Measurements from ENCODE around the gene NHEJ1. TPM values are rescaled to one million over a fixed set of nuclear protein-coding genes. Genes with fewer than 3 reads are reported as not detected.

Gene NHEJ1
- polyA plus RNA-seq, 4 donors: 19.3 to 47.1 (median 36.6) TPM

DNA sequence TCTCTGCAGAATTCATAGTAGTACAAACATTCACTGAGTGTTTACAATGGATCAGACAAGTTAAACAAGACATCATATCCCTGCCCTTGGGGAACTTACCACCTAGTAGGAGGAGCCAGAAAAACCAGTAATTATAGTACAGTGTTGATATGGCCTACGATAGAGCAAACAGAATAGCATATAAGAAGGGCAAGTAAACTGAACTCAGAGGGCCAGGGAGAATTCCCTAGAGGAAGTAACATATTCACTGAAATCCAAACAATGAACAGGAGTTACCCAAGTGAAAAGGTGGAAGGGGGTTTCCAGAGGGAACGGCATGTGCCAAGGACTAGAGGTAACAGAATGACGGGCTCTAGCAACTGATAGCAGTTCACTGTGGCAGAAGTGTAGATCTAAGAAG is 34.1 kb downstream of the NHEJ1 start:
- peaks cover 11 to 62% (median 22%) of the 10 kb centered on the region in 3 donors for H3K4me1 ChIP-seq (ENCODE audit: control insufficient read depth in 3 of 3, insufficient read depth in 2 of 3, low read depth in 1 of 3, low read length in 2 of 3)
- DNase-seq (peak; percentile 60 to 62), FAIRE-seq (no peak)
- H3K9me3 ChIP-seq (ENCODE audit: control insufficient read depth in 2 of 2, insufficient read depth in 1 of 2, low read depth in 1 of 2, low read length in 1 of 2): no peaks in the 10 kb centered on the region
- H3K4me3 ChIP-seq (ENCODE audit: low read depth in 1 of 3, low read length in 3 of 3): no peak overlapping the region
- no peaks in the 10 kb centered on the region for H3K27me3 ChIP-seq (ENCODE audit: control insufficient read depth in 3 of 3, insufficient read depth in 3 of 3, low read length in 3 of 3)
- H3K27ac ChIP-seq (ENCODE audit: low read depth in 1 of 3, low read length in 2 of 3): peak overlapping the region; percentile 76 to 93 (median 87)
- WGBS, 3 donors: 16 to 59% (median 25%) methylated on average over 3 of the region's 3 CpGs
- H3K36me3 ChIP-seq (ENCODE audit: control insufficient read depth in 3 of 3, insufficient read depth in 2 of 3, low read depth in 1 of 3, low read length in 3 of 3): peaks cover 0 to 9% (median 0%) of the 10 kb centered on the region in 3 donors

DNA sequence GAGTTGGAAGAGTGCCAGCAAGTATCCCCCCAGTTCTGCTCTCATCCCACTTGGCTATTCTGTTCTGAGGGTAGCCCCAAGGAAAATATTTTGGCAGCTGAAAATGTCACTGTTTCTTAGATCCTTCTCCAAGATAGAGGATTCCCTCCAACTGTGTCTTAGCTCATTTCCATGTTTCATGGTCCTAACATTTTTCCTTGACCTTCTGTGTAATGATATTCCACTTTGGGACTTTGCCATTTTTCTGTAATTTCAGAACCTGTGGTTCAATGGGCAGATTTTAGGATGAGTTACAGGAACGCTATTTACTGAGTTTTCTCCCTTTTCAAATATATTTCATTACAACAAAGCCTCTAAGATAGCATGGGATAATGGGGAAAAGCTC is 34.7 kb downstream of the NHEJ1 start:
- Histone ChIP-seq H3K27me3 (ENCODE audit: control insufficient read depth in 3 of 3, insufficient read depth in 3 of 3, low read length in 3 of 3) (no peaks in the 10 kb centered on the region), H3K9me3 (ENCODE audit: control insufficient read depth in 2 of 2, insufficient read depth in 1 of 2, low read depth in 1 of 2, low read length in 1 of 2) (no peaks in the 10 kb centered on the region), H3K27ac (ENCODE audit: low read depth in 1 of 3, low read length in 2 of 3) (peak overlapping the region; percentile 80 to 93 (median 87)), H3K4me1 (ENCODE audit: control insufficient read depth in 3 of 3, insufficient read depth in 2 of 3, low read depth in 1 of 3, low read length in 2 of 3) (peaks cover 11 to 65% (median 22%) of the 10 kb centered on the region in 3 donors), H3K4me3 (ENCODE audit: low read depth in 1 of 3, low read length in 3 of 3) (no peak overlapping the region), H3K36me3 (ENCODE audit: control insufficient read depth in 3 of 3, insufficient read depth in 2 of 3, low read depth in 1 of 3, low read length in 3 of 3) (peaks cover 0 to 9% (median 0%) of the 10 kb centered on the region in 3 donors)
- DNase-seq (no peak), FAIRE-seq (no peak)
- 81 to 95% (median 86%) methylated on average over 1 of the region's 1 CpG for WGBS, 3 donors

DNA sequence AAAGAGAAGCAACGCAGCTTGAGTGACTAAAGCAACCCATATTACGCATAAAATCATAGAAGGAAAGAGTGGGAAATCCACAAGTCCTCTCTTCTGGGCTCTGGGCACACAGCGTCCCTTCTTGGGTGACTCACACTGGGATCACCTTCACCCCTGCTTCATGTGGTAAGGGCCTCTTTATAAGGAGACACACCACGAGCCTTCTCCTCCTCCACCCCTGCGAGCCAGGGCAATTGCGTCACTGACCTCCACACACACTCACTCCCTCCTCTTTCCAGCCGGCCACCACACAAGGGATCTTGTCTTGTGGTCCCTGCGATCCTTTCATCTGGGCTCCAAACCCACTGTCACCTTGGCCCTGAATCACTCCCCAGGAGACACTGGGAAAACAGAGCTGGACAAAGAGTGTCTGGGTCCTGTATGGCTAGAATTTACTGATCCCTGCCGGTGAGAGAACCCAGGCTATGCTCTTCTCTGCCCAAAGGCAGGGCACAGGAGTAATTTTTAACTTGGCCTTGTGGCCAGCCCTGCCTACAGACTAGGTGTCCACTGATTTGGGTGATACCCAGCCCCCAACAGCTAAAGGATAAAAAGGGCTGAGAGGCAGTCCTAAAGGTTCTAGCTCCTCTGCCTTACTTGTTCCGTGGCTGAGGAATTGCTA is 35.3 kb downstream of the NHEJ1 start:
- 35 to 62% (median 57%) methylated on average over 10 of the region's 10 CpGs for WGBS, 3 donors
- peaks cover 11 to 65% (median 22%) of the 10 kb centered on the region in 3 donors for H3K4me1 ChIP-seq (ENCODE audit: control insufficient read depth in 3 of 3, insufficient read depth in 2 of 3, low read depth in 1 of 3, low read length in 2 of 3)
- H3K27ac ChIP-seq (ENCODE audit: low read depth in 1 of 3, low read length in 2 of 3): peak overlapping the region; percentile 80 to 93 (median 87)
- peaks cover 0 to 6% (median 0%) of the 10 kb centered on the region in 3 donors for H3K36me3 ChIP-seq (ENCODE audit: control insufficient read depth in 3 of 3, insufficient read depth in 2 of 3, low read depth in 1 of 3, low read length in 3 of 3)
- no peaks in the 10 kb centered on the region for H3K9me3 ChIP-seq (ENCODE audit: control insufficient read depth in 2 of 2, insufficient read depth in 1 of 2, low read depth in 1 of 2, low read length in 1 of 2)
- H3K4me3 ChIP-seq (ENCODE audit: low read depth in 1 of 3, low read length in 3 of 3): no peak overlapping the region
- H3K27me3 ChIP-seq (ENCODE audit: control insufficient read depth in 3 of 3, insufficient read depth in 3 of 3, low read length in 3 of 3): no peaks in the 10 kb centered on the region
- peak; percentile 89 to 95 for DNase-seq
- no peak for FAIRE-seq

DNA sequence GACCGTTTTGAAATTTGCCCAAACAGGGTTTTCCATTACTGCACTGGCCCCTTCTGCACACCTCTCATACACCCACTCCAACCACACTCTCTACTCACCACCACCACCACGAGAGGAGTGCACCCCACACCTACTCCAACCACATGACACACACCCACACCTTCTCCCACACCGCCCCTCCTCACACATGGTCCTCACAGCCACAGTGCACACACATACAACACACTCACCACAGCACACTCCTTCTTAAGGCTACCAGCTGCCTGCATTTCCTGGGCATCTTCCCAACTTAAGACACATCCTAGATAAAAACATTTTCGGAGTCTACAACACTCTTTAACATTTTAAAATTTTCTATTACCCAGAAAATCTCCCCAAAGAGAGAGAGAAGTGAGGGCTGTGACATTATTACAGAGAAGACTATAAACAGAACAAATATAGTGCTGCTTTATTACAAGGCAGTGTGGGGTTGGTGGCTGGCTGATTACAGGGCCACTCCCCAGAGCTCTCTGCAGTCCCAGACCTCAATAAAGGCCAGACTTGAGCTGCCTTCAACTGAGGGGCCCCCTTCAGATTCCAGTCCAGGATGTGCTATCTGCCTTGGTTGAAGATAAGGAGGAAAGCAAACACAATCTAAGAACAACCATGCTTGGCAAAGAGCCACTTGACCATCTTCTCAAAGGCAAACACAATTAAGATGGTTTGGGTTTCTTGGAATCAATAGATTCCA is 36.1 kb downstream of the NHEJ1 start:
- peaks cover 11 to 70% (median 21%) of the 10 kb centered on the region in 3 donors for H3K4me1 ChIP-seq (ENCODE audit: control insufficient read depth in 3 of 3, insufficient read depth in 2 of 3, low read depth in 1 of 3, low read length in 2 of 3)

DNA sequence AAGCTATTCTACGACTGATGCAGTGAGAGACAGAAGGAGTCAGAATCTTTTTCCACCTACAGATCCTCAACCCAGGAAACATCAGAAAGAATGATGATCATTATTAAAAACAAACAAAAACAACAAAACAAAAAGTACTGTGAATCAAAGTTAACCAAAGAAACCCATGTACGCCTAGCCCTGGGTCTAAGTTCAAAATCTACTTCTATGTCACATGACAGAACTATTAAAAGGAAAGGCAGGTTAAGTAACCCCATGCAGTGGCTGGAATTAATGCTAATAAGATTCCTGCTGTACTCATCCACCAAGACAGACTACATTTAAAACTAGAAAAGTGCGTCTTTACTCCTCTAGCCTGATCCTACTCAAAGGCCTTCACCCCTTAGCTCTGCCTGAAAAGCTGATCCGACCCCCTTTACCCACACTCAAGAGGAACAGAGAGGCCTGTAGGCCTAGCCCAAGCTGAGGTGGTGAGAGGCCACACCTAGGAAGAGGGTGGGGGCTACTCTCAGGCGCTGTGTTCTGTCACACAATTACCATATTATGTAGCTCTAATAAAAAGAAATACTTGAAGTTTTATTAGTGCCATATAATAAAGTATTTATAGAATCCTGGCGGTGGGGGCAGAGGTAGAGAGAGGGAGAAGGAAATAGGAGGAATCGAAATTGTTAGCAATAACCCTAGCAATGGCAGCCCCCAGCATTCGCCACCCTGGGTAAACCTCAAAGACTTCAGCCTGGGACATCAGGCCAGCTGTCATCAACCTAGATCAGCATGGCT is 37.1 kb downstream of the NHEJ1 start:
- no peaks in the 10 kb centered on the region for H3K9me3 ChIP-seq (ENCODE audit: control insufficient read depth in 2 of 2, insufficient read depth in 1 of 2, low read depth in 1 of 2, low read length in 1 of 2)
- H3K4me3 ChIP-seq (ENCODE audit: low read depth in 1 of 3, low read length in 3 of 3): peak overlapping the region in 1 of 3 donors; percentile 33
- peak; percentile 76 to 86 for DNase-seq
- no peak for FAIRE-seq
- peak overlapping the region; percentile 70 to 93 (median 87) for H3K27ac ChIP-seq (ENCODE audit: low read depth in 1 of 3, low read length in 2 of 3)
- 22 to 67% (median 48%) methylated on average over 8 of the region's 8 CpGs for WGBS, 3 donors
- H3K27me3 ChIP-seq (ENCODE audit: control insufficient read depth in 3 of 3, insufficient read depth in 3 of 3, low read length in 3 of 3): no peaks in the 10 kb centered on the region
- peaks cover 11 to 79% (median 17%) of the 10 kb centered on the region in 3 donors for H3K4me1 ChIP-seq (ENCODE audit: control insufficient read depth in 3 of 3, insufficient read depth in 2 of 3, low read depth in 1 of 3, low read length in 2 of 3)
- H3K36me3 ChIP-seq (ENCODE audit: control insufficient read depth in 3 of 3, insufficient read depth in 2 of 3, low read depth in 1 of 3, low read length in 3 of 3): peaks cover 0 to 3% (median 0%) of the 10 kb centered on the region in 3 donors

More for the DNA sequence above, 36.1 kb downstream of the NHEJ1 start:
- Histone ChIP-seq H3K9me3 (ENCODE audit: control insufficient read depth in 2 of 2, insufficient read depth in 1 of 2, low read depth in 1 of 2, low read length in 1 of 2) (no peaks in the 10 kb centered on the region), H3K27me3 (ENCODE audit: control insufficient read depth in 3 of 3, insufficient read depth in 3 of 3, low read length in 3 of 3) (no peaks in the 10 kb centered on the region), H3K4me3 (ENCODE audit: low read depth in 1 of 3, low read length in 3 of 3) (peak overlapping the region in 1 of 3 donors; percentile 33), H3K27ac (ENCODE audit: low read depth in 1 of 3, low read length in 2 of 3) (peak overlapping the region; percentile 70 to 93 (median 87)), H3K36me3 (ENCODE audit: control insufficient read depth in 3 of 3, insufficient read depth in 2 of 3, low read depth in 1 of 3, low read length in 3 of 3) (peaks cover 0 to 4% (median 0%) of the 10 kb centered on the region in 3 donors)
- DNase-seq (peak; percentile 81 to 91), FAIRE-seq (no peak)
- 5 to 45% (median 27%) methylated on average over 4 of the region's 4 CpGs for WGBS, 3 donors

DNA sequence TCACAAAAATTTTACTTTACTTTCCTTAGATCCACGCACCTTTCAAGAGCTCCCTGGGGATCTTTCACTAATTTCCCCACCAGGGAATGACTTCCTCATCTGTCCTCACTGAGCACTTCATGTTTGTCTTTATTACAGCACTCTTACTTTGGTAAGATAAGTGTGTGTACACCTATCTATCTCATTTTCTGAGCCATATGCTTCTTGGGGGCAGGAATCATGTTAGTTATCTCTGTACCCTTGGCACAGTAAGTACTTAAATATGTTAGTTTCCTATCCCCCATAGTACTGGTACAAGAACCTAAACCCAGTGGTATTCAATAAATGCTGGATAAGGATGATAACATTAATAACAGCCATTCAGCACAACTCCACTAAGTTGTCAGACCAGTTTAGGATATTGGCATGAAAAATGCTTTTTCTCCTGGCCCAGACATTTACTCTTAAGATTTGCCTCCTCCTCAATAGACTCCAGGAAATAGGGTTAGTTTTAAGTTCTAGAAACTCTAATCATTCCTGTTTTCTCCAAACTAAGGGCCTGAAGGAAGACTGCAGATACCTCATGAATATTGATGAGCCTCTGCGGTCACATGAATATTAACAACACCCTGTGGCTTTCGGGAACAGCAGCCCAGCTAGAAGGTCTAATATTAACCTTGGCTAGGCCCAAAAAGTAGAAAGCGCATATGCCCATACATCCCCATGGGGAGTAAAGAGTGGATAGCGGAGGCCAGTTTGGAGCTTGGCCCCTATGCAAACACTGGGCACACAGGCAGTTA is 38.2 kb downstream of the NHEJ1 start:
- H3K27me3 ChIP-seq (ENCODE audit: control insufficient read depth in 3 of 3, insufficient read depth in 3 of 3, low read length in 3 of 3): no peaks in the 10 kb centered on the region
- FAIRE-seq (no peak), DNase-seq (peak; percentile 71 to 78)
- peak overlapping the region in 1 of 3 donors; percentile 4 for H3K4me3 ChIP-seq (ENCODE audit: low read depth in 1 of 3, low read length in 3 of 3)
- H3K9me3 ChIP-seq (ENCODE audit: control insufficient read depth in 2 of 2, insufficient read depth in 1 of 2, low read depth in 1 of 2, low read length in 1 of 2): no peaks in the 10 kb centered on the region
- peaks cover 10 to 83% (median 14%) of the 10 kb centered on the region in 3 donors for H3K4me1 ChIP-seq (ENCODE audit: control insufficient read depth in 3 of 3, insufficient read depth in 2 of 3, low read depth in 1 of 3, low read length in 2 of 3)
- 29 to 63% (median 41%) methylated on average over 5 of the region's 5 CpGs for WGBS, 3 donors
- peak overlapping the region; percentile 70 to 93 (median 87) for H3K27ac ChIP-seq (ENCODE audit: low read depth in 1 of 3, low read length in 2 of 3)
- H3K36me3 ChIP-seq (ENCODE audit: control insufficient read depth in 3 of 3, insufficient read depth in 2 of 3, low read depth in 1 of 3, low read length in 3 of 3): no peaks in the 10 kb centered on the region

DNA sequence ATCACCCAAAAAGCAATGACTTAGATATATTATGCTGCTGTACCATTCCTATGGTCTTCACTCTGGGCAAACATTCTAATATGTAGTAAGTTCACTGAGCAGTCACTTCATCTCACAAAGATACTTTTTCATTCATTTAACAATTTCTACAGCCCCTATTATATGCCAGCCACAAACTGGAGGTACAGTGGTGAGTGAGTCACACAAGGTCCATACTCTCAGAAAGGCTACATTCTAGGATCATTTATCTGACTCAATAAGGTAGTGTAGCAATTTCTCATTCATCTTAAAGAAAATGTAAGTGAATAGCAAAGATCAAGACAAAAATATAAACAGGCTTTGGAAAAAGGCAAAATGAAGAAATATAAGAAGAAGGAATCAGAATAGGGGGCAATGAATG is 40.5 kb downstream of the NHEJ1 start:
- Histone ChIP-seq H3K9me3 (ENCODE audit: control insufficient read depth in 2 of 2, insufficient read depth in 1 of 2, low read depth in 1 of 2, low read length in 1 of 2) (no peaks in the 10 kb centered on the region), H3K27me3 (ENCODE audit: control insufficient read depth in 3 of 3, insufficient read depth in 3 of 3, low read length in 3 of 3) (no peaks in the 10 kb centered on the region), H3K27ac (ENCODE audit: low read depth in 1 of 3, low read length in 2 of 3) (no peak overlapping the region), H3K36me3 (ENCODE audit: control insufficient read depth in 3 of 3, insufficient read depth in 2 of 3, low read depth in 1 of 3, low read length in 3 of 3) (peaks cover 0 to 2% (median 0%) of the 10 kb centered on the region in 3 donors), H3K4me1 (ENCODE audit: control insufficient read depth in 3 of 3, insufficient read depth in 2 of 3, low read depth in 1 of 3, low read length in 2 of 3) (peaks cover 0 to 79% (median 11%) of the 10 kb centered on the region in 3 donors), H3K4me3 (ENCODE audit: low read depth in 1 of 3, low read length in 3 of 3) (no peak overlapping the region)
- DNase-seq (no peak), FAIRE-seq (no peak)

Data from small intestine (tissue), 7 donors.